ENCODE measurements around the gene CNPPD1. TPM values are rescaled to one million over a fixed set of nuclear protein-coding genes. Genes with fewer than 3 reads are reported as not detected.

Gene CNPPD1
- total and polyA plus RNA-seq, 2 of the 8 experiments (the other 6 are each of a cell fraction or from before 2014, with no cell fraction given): 32.9 to 35.9 TPM

DNA sequence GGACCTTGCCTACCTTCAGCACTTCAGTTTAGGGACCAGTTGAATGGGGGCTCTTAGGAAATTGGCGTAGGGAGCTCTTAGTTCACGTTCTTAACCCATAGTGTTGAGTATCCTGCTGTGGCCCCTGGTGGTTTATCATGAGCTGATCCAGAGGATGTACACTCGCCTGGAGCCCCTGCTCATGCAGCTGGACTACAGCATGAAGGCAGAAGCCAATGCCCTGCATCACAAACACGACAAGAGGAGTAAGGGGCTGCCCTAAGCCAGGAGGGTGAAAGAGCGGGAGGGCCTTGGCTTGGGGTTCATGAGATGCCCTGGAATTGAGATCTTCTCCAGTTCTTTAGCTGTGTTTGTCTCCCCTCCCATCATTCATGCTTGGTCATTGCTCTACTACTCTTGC, 4.2 kb upstream of the CNPPD1 start (continued):
- TF ChIP-seq RXRA (IDR thresholded peaks at IDR 0.05; ENCODE audit: insufficient read depth, low read depth, low read length): no peak

Measured in H1 (cell line).